Panc1 (cell line): Measurements from ENCODE around the gene CNOT4. TPM values are rescaled to one million over a fixed set of nuclear protein-coding genes. Genes with fewer than 3 reads are reported as not detected.

ENCODE experiments used
- ATAC-seq: fragments of 200-7000 bp; cut with Tn5 transposase; 2 replicates; pipeline ENCODE4 v1.9.1; 2020; ENCODE audit warnings: mild to moderate bottlenecking, moderate library complexity
- BruUV-seq: library from RNA; stranded (reverse); fragments of 400-500 nt; replicated peaks from 2 replicates; lab custom pipeline; 2021; lab: Mats Ljungman, UMichigan
- CTCF ChIA-PET: fragments of 300-600 bp; sonication (Branson Sonifier 250); formaldehyde crosslinking; loops from one replicate; lab custom pipeline; 2022; ENCODE audit warnings: antibody characterized with exemption; lab: Charles Lee
- POLR2A ChIA-PET: fragments of 300-600 bp; sonication (Branson Sonifier 250); formaldehyde crosslinking; loops from one replicate; lab custom pipeline; 2022; ENCODE audit warnings: antibody characterized with exemption; lab: Charles Lee
- DNase-seq: peaks from one replicate; pipeline ENCODE4 v3.0.0-alpha.2; 2010; ENCODE audit warnings: low read depth, low spot score
- H3K27ac ChIP-seq: 2 replicates; pipeline ENCODE4 v1.5.1; 2011; ENCODE audit warnings: mild to moderate bottlenecking, low read length, inconsistent platforms
- H3K27me3 ChIP-seq: fragments of 200-500 bp; sonication (Bioruptor generic); 2 replicates; pipeline ENCODE4 v1.6.0; 2014; ENCODE audit warnings: low read length, inconsistent platforms; ENCODE audit not compliant: control insufficient read depth, insufficient read depth
- H3K36me3 ChIP-seq: fragments of 200-500 bp; sonication (Bioruptor generic); 2 replicates; pipeline ENCODE4 v1.5.1; 2014; ENCODE audit warnings: inconsistent platforms, mild to moderate bottlenecking, low read length, moderate library complexity; ENCODE audit not compliant: control insufficient read depth, insufficient read depth
- H3K4me1 ChIP-seq: 2 replicates; pipeline ENCODE4 v1.5.1; 2011; ENCODE audit warnings: inconsistent platforms, mild to moderate bottlenecking, low read length, moderate library complexity; ENCODE audit not compliant: control insufficient read depth, insufficient read depth
- H3K4me3 ChIP-seq, 2 experiments: 2 replicates each; pipeline ENCODE4 v1.5.1; 2011 to 2012; ENCODE audit warnings: low read depth in 2 of 2, low read length in 2 of 2, mild to moderate bottlenecking in 2 of 2, inconsistent platforms in 1 of 2, moderate library complexity in 1 of 2
- H3K9me3 ChIP-seq: fragments of 200-500 bp; sonication (Bioruptor generic); 2 replicates; pipeline ENCODE4 v1.5.1; 2014; ENCODE audit warnings: low read depth, mild to moderate bottlenecking, inconsistent platforms, low read length, moderate library complexity; ENCODE audit not compliant: control insufficient read depth, insufficient read depth
- POLR2AphosphoS5 ChIP-seq: IDR thresholded peaks from 2 replicates; pipeline ENCODE4 v1.6.1; 2012; ENCODE audit warnings: mild to moderate bottlenecking, low read depth, low read length, moderate library complexity
- SIN3A ChIP-seq: IDR thresholded peaks from 2 replicates; pipeline ENCODE4 v1.6.1; 2012; ENCODE audit warnings: low read depth, mild to moderate bottlenecking, low read length, moderate library complexity, borderline replicate concordance; ENCODE audit not compliant: insufficient read depth
- TCF7L2 ChIP-seq: IDR thresholded peaks from 2 replicates; pipeline ENCODE4 v1.6.1; 2011; ENCODE audit warnings: mild to moderate bottlenecking, low read depth, low read length, inconsistent platforms
- in situ Hi-C: cut with HindIII; loops from 2 replicates; pipeline ENCODE4 v1.10.0; 2016; ENCODE audit warnings: low sequenced_read_pairs, low pct_unique_long_range_greater_than_20kb
- intact Hi-C: fragments of 100-400 bp; cut with micrococcal nuclease; formaldehyde crosslinking; loops from one replicate; pipeline ENCODE4 v1.10.0; 2022; ENCODE audit not compliant: unreplicated experiment
- total RNA-seq: library from RNA; stranded (reverse); gene quantifications from one replicate; pipeline ENCODE4 v1.2.1, GENCODE V29; 2021; ENCODE audit not compliant: unreplicated experiment
- TF ChIP-seq, protein P1 (sequence below): fragments of 450-650 bp; IDR thresholded peaks from 2 replicates; pipeline ENCODE4 v1.5.1; 2017; ENCODE audit warnings: mild to moderate bottlenecking
- TF ChIP-seq, protein P2 (sequence below), 2 experiments: IDR thresholded peaks; 2 replicates each; pipeline ENCODE4 v1.6.1; 2011 to 2012; ENCODE audit warnings: low read depth in 2 of 2, control low read depth in 1 of 2, low read length in 1 of 2, mild to moderate bottlenecking in 1 of 2, moderate library complexity in 1 of 2; ENCODE audit not compliant: insufficient read depth in 1 of 2

CNOT4 gene
- total RNA-seq, 1 experiment from 2014 or later: 22.3 TPM

DNA sequence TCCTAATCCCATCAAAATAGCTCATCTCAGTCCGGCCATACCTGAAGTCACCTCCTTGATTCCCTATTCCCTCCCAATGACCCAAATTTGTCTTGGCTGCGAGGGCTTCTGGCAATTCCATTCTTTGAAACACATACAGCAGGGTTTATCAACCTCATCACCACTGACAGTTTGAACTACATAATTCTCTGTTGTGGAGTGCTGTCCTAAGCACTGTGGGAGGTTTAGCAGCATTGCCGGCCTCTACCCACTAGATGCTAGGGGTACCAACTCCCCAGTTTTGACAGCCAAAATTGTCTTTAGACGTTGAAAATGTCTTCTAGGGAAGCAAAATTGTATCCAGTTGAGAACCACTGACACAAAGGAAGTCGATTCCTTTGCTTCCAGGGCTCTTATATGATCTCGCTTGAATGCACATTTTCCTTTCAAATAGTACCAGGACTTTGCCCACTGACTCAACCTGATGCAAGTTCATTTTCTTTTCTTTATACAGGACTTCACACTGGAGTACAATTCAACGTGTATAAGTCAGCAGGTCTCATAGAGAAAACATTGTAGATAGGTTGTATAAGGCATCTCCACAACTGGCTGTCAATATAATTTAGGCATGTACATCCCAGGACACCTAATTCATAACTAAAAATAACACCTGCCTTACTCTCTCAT, 142.9 kb downstream of the CNOT4 start:
- Histone ChIP-seq H3K36me3 (no peaks in the 10 kb centered on the region; the same call in 1 of the 2 replicates), H3K4me3 (no peak overlapping the region), H3K27me3 (no peaks in the 10 kb centered on the region), H3K4me1 (no peaks in the 10 kb centered on the region), H3K9me3 (no peaks in the 10 kb centered on the region), H3K27ac (no peak overlapping the region)
- ATAC-seq (no peak), DNase-seq (no peak)
- TF ChIP-seq TCF7L2 (no peak), SIN3A (no peak), POLR2AphosphoS5 (no peak)
- TF ChIP-seq, protein P1, sequence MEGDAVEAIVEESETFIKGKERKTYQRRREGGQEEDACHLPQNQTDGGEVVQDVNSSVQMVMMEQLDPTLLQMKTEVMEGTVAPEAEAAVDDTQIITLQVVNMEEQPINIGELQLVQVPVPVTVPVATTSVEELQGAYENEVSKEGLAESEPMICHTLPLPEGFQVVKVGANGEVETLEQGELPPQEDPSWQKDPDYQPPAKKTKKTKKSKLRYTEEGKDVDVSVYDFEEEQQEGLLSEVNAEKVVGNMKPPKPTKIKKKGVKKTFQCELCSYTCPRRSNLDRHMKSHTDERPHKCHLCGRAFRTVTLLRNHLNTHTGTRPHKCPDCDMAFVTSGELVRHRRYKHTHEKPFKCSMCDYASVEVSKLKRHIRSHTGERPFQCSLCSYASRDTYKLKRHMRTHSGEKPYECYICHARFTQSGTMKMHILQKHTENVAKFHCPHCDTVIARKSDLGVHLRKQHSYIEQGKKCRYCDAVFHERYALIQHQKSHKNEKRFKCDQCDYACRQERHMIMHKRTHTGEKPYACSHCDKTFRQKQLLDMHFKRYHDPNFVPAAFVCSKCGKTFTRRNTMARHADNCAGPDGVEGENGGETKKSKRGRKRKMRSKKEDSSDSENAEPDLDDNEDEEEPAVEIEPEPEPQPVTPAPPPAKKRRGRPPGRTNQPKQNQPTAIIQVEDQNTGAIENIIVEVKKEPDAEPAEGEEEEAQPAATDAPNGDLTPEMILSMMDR: no peak
- TF ChIP-seq, protein P2, sequence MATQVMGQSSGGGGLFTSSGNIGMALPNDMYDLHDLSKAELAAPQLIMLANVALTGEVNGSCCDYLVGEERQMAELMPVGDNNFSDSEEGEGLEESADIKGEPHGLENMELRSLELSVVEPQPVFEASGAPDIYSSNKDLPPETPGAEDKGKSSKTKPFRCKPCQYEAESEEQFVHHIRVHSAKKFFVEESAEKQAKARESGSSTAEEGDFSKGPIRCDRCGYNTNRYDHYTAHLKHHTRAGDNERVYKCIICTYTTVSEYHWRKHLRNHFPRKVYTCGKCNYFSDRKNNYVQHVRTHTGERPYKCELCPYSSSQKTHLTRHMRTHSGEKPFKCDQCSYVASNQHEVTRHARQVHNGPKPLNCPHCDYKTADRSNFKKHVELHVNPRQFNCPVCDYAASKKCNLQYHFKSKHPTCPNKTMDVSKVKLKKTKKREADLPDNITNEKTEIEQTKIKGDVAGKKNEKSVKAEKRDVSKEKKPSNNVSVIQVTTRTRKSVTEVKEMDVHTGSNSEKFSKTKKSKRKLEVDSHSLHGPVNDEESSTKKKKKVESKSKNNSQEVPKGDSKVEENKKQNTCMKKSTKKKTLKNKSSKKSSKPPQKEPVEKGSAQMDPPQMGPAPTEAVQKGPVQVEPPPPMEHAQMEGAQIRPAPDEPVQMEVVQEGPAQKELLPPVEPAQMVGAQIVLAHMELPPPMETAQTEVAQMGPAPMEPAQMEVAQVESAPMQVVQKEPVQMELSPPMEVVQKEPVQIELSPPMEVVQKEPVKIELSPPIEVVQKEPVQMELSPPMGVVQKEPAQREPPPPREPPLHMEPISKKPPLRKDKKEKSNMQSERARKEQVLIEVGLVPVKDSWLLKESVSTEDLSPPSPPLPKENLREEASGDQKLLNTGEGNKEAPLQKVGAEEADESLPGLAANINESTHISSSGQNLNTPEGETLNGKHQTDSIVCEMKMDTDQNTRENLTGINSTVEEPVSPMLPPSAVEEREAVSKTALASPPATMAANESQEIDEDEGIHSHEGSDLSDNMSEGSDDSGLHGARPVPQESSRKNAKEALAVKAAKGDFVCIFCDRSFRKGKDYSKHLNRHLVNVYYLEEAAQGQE (IDR thresholded peaks at IDR 0.05; ENCODE audit: insufficient read depth in 1 of 2, low read depth in 2 of 2, low read length in 1 of 2): no peak
- CTCF ChIA-PET: no interaction called here
- intact Hi-C loops: no loop called here
- no TSS peak for BruUV-seq
- in situ Hi-C loops: no loop called here
- POLR2A ChIA-PET: no interaction called here

DNA sequence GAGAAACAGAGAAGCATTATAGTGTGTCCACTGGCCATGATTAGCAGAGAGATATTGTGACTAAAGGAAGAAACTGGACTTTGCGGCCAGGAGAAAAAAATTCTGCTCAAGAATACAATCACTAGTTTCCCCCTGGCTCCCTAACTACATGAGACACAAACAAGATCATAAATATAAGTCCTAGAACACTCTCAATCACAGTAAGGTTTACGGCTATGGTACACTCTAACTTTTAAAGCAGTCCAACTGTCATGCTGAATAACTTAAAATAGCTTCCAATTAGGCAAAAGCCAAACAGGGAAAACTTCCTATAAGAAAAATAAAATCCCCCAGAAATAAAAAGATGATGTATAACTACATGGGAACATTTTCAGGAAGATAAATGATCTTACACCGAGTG, 144.2 kb downstream of the CNOT4 start:
- intact Hi-C loops: no loop called here
- H3K4me3 ChIP-seq: no peak overlapping the region
- CTCF ChIA-PET: no interaction called here

More for the DNA sequence above, 144.2 kb downstream of the CNOT4 start:
- Histone ChIP-seq H3K36me3 (no peaks in the 10 kb centered on the region; the same call in 1 of the 2 replicates), H3K27ac (no peak overlapping the region), H3K4me1 (no peaks in the 10 kb centered on the region), H3K9me3 (no peaks in the 10 kb centered on the region), H3K27me3 (no peaks in the 10 kb centered on the region)
- in situ Hi-C loops: no loop called here
- ATAC-seq (no peak), DNase-seq (no peak)
- POLR2A ChIA-PET: no interaction called here
- no TSS peak for BruUV-seq
- TF ChIP-seq TCF7L2 (no peak), POLR2AphosphoS5 (no peak)
- TF ChIP-seq, protein P2 (IDR thresholded peaks at IDR 0.05; ENCODE audit: insufficient read depth in 1 of 2, low read depth in 2 of 2, low read length in 1 of 2): no peak
- TF ChIP-seq, protein P1: no peak
